HG02981 (cell line): ENCODE measurements around the gene RAB40B.
"Not testable (repeated sequence)": the region's sequence is repeated elsewhere in the genome, so short reads cannot be mapped to it uniquely, and the experiment has no call there.

Experiments
- ATAC-seq: cut with Tn5 transposase; IDR thresholded peaks from one replicate; pipeline ENCODE4 v1.9.1; 2021; ENCODE audit warnings: mild to moderate bottlenecking, moderate library complexity; ENCODE audit not compliant: unreplicated experiment

The RAB40B gene, protein sequence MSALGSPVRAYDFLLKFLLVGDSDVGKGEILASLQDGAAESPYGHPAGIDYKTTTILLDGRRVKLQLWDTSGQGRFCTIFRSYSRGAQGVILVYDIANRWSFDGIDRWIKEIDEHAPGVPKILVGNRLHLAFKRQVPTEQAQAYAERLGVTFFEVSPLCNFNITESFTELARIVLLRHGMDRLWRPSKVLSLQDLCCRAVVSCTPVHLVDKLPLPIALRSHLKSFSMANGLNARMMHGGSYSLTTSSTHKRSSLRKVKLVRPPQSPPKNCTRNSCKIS

DNA sequence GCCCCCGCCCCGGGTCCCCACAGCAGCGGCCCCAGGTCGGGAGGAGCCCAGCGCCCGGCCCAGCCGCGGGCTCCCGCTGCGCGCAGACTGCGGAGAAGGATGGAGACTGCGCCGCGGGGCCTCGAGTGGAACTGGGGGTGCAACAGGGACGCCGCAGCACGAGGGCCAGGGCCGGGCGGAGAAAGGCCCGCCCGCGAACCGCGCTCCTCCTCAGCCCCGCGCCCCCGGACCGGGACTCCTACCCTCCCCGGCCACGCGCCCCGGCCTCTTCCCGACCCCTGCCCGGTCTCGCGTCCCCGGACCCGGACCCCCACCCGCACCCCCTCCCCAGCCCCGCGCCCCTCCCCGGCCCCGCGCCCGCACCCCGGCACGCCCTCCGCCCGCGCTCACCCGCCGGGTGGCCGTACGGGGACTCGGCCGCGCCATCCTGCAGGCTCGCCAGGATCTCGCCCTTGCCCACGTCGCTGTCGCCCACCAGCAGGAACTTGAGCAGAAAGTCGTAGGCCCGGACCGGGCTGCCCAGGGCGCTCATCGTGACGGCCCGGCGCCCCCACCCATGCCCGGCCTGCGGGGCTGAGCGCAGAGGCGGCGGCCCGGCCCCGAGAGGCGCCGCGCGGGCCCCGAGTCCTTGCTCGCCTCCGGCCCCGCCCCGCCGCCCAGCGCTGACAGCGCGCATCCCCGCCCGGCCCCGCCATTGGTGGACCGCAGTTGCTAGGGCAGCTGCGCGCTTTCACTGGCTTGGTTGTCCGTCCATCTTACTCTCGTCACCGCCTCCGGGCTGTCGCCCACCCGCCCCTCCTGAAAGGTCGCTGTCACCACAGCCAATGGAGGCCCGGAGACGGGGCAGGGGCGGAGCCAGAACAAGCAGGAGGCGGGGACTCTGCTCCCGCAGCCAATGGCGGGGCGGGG is at the start of gene RAB40B:
RAB40B (minus strand) TSS at position 634 of the 909 bp plus-strand sequence; CDS start at position 532, 102 bp downstream.
- peak; percentile 96 for ATAC-seq

DNA sequence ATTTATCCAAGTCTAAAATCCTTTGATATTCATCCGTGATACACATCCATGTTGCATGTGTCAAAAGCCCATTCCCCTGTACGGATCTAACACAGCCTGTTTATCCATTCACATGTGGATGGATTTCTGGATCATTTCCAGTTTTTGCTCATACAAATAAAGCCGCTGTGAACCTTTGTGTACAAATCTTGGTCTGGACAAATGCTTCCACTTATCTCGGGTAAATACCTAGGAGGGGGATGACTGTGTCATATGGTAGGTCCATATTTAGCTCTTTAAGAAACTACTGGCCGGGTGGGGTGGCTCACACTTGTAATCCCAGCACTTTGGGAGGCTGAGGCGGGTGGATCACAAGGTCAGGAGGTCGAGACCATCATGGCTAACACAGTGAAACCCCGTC is 47.0 kb upstream of the RAB40B start:
- no peak for ATAC-seq

DNA sequence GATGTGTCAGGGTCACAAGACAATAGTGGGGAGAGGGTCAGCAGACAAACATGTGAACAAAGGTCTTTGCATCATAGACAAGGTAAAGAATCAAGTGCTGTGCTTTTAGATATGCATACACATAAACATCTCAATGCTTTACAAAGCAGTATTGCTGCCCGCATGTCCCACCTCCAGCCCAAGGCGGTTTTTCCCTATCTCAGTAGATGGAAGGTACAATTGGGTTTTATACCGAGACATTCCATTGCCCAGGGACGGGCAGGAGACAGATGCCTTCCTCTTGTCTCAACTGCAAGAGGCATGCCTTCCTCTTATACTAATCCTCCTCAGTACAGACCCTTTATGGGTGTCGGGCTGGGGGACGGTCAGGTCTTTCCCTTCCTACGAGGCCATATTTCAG is 46.2 kb upstream of the RAB40B start:
- not testable (repeated sequence) for ATAC-seq

DNA sequence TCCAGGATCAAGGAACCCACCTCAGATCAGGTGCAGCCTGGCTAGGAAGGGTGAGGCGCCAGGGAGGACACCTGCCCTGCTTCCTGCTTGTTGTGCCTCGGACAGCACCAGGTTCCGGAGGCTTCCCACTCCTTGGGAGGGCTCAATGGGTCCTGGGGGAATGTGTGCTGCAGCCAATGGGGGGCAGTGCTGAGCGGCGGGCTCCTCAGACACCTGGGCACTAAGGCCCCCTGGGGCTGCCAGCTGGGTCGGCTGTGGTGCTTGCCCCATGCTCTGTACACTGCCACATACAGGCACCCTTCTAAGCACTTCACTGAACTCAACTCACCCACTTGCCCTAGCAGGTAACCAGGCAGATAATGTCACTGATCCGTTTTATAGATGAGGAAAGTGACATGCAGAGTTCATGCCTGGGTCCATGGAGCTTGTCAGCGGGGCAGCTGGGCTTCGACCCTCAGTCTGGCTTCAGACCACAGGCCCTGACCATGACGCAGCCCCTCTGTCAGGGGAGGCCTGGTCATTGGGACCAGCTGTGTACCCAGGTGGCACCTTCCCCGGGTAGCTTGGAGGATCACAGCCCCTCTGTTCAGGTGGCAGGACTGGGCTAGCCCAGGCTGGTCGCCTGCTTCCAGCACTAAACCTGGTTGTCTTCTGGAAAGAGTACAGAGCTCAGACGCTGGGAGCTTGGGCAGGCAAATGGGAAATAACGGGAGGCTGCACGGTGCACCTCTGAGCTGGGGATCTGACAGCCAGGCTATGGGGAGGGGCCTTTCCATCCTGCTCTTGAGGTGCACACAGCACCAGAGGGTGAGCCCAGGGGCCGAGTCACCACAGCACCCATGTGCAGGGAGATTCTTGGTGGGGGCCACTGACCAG is 45.1 kb upstream of the RAB40B start:
- ATAC-seq = no peak

DNA sequence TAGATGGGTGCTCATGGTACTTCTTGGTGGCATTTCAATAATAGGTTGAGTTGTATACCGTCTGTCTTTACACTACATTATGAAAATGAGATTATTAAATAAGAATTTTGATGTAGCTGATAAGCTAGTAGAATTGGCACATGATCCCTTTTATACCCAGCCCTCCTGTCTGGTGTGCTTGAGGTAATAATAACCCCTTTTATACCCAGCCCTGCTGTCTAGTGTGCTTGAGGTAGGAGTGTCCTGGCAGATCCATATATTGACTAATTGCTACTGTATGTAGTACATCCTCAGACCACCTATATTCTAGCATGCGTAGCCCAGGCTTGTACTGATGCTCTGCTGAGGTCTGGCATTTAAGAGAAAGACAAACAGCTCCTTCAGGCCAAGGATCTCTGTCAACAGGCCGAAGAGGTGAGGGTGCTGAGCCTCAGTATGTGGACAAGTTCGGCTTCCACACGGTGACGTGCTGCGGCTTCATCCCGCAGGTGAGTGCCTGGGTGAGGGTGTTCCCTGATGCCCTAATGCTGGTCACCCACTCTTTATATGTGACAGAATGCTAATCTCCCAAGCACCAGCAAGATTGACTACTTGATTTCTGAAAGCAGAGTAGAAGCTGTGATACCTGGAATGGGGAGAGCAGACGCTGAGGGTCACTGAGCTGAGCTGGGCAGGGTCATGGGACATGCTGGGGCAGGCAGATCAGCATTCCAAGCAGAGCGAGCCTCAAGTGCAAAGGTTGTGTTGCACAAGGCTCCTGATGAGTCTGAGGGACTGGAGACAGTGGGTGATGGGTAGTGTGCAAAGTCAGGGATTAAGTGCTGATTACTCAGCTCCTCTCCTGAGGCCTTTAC is 42.6 kb upstream of the RAB40B start:
- ATAC-seq = no peak

DNA sequence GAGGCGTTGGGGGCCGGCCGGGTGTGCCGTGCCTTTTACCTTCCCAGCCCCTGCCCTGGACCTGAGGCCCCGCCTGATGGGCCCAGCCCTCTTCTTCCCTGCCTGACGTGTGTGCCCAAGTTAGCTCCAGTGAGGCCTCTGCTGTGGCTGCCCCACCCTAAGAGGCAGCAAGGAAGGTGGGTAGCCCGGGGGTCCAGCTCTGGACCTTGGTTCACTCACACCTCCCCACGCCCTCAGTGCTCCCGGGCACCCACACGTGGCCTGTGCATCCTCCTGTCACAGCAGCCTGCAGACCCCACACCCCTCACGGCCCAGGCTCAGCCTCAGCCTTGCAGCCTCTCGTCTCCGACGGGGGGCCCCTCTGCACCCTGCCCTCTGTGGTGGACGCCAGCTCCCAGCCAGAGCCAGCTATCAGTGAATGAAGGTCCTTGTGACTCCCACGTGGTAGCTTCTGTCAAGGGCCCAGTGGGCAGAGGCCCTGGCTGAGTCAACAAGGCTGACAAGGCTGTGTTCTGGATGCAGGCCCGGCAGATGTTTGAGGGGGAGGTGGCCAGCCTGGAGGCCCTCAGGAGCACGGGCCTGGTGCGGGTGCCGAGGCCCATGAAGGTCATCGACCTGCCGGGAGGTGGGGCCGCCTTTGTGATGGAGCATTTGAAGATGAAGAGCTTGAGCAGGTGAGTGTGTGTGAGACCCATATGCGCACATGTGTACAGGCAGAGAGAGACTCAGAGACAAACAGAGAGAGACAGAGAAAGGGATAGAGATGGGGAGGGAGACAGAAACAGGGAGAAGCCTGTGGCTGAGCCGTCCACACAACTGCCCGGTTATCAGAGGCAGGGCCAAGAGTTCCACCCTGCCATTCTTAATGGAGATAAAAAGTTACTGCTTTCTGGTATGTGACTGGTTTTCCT is 39.7 kb upstream of the RAB40B start:
- ATAC-seq = no peak

DNA sequence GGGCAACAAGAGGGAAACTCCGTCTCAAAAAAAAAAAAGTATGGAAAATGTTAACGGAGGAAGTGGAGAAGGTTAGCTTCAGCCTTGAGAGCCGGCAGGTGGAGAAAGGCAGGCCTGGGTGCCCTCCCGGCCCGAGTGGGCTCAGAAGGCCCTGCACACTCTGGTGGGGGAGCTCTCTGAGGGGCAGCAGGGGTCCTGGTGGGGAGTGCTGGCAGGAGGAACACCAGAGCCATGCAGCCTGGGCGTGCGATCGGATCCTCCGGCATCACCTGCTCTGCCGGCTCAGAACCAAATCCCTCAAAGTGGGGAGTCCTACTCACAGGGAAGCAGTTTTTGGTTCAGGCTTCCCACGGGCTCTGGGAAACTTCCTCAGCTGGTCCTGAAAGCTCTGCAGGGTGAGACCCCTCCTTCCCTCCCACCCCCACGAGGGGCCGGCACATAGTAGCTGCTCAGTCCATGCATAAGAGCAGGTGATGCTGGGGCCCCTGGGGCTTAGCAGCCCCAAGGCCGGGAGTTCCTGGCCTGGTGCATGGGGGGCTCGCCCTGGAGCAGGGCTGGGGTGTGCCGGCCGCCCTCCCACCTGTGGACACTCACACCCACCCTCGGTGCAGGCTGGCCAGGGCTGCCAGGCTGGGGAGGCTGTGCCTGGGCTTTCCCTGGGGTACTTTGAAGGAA is 38.1 kb upstream of the RAB40B start:
- ATAC-seq = no peak

DNA sequence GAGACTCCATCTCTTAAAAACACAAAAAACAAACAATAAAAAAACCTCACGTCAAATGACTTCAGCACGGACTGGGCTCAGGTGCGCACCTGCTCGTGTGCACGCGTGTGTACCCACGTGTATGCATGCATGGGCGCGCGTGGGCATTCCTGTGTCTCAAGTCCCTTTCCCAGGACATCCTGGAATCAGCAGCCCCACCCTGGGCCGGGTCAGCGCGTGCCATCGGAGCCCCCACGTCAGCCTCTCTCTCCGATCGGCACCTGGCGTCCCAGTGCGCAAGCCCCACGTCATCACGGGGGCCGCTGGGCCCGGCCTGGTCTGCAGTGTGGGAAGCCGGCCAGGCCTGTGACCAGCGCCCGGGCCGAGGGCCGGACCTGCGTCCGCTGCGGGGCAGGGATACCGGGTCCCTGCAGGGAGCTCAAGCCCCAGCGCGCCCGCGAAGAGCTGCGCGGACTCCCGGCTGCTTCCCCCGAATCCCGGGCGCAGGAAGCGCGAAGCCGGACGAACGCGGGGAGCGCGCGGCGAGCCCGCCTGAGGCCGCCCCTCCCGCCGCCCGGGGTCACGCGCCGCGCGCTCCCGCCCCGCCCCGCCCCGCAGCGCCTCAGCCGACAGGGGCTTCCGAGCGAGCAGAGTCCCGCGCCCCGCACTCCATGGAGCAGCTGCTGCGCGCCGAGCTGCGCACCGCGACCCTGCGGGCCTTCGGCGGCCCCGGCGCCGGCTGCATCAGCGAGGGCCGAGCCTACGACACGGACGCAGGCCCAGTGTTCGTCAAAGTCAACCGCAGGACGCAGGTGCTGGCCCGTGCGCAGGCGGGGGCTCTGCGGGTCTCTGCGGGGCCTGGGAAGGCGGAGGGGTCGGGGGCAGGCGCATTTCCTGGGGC is 36.7 kb upstream of the RAB40B start, which contains the start of gene FN3K:
FN3K (plus strand) TSS at position 629 of the 880 bp plus-strand sequence; CDS start at position 651, 22 bp downstream.
- no peak for ATAC-seq

DNA sequence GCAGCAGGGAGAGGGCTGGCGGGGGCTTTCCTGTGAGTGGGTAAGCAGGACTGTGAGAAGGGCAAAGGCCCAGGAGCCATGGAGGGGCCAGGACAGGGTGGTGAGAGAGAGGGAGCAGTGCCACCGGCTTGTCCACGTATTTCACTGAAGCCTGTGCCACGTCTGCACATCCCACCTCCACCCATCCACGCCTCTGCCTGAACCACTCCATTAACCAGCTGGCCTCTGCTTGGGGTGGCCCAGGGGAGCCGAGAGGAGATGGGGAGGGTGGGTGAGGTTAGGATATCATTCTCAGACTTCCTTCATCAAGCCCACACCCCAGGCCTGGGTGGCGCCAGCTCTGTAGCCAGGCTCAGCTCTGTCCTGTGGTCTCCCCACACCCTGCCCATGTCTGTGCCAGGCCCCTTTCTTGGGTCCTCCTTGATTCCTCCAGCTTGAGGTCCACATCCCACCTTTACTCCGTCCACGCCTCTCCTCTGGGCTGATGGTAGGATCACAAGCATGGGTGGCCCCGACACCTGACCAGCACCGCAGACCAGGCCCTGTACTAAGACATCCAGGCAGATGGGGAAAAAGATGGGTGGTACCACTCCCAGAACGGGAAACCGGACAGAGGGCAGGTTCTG is 33.7 kb upstream of the RAB40B start:
- no peak for ATAC-seq

DNA sequence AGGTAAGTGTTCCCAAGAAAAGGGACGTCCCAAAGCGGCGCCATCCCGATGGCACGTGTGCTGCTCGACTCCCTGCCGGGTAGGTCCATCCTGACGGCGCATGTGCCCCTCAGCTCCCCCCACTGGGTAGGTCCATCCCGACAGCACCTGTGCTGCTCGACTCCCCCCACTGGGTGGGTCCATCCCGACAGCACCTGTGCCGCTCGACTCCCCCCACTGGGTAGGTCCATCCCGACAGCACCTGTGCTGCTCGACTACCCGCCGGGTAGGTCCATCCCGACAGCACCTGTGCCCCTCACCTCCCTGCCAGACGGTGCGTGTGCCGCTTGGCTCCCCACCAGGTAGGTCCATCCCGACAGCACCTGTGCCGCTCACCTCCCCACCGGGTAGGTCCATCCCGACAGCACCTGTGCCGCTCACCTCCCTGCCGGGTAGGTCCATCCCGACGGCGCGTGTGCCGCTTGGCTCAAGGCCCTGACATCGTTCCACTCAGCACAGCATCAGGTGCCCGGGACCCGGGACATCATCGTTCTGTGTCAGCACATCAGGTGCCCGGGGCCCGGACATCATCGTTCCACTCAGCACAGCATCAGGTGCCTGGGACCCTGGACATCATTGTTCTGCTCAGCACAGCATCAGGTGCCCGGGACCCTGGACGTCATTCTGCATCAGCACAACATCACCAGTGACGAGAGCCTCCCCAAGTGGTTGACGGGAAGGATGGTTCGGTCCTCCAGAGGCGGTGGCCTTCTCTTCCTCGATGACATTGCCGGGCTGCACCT is 31.2 kb upstream of the RAB40B start:
- no peak for ATAC-seq

DNA sequence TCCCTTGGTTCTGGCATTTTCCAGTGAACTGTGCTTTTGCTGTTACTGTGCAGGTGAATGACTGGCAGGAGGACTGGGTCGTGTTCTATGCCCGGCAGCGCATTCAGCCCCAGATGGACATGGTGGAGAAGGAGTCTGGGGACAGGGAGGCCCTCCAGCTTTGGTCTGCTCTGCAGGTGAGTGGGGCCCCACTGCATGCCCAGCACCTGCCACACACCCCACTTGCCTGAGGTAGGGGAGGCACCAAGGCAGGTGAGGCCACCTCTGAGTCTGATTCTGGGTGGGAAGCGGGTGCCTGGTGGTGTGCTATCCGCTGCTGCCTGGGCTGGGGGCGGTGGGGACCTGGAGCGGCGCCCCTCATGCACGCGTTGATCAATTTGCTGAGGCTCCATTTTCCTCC is 27.9 kb upstream of the RAB40B start:
- no peak for ATAC-seq

DNA sequence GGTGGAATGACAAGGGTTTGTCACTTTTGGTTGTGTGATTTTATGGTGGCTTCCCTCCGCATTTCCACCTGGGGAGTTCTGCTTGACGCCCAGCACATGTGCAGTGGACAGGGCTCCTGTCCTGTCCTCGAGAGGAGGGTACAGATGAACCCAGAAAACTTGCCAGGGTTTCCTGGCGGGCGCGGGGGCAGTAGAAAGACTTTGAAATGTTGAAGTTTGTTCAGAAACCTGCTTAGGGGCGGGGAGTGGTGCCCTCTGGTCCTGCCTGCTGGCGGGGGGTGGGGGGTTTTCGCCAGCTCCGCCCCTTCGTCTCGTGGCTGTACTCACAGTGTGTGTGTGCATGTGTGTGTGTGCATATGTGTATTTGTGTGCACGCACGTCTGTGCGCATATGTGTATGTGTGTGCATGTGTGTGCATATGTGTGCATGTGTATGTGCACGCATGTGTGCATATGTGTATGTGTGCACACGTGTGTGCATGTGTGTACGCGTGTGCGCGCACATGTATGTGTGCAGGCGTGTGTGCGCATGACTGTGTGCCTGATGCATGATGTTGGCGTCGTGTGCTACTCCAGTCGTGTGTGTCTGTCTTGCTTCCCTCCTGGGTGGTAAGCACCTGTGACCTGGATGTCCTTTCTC is 24.8 kb upstream of the RAB40B start:
- no peak for ATAC-seq

DNA sequence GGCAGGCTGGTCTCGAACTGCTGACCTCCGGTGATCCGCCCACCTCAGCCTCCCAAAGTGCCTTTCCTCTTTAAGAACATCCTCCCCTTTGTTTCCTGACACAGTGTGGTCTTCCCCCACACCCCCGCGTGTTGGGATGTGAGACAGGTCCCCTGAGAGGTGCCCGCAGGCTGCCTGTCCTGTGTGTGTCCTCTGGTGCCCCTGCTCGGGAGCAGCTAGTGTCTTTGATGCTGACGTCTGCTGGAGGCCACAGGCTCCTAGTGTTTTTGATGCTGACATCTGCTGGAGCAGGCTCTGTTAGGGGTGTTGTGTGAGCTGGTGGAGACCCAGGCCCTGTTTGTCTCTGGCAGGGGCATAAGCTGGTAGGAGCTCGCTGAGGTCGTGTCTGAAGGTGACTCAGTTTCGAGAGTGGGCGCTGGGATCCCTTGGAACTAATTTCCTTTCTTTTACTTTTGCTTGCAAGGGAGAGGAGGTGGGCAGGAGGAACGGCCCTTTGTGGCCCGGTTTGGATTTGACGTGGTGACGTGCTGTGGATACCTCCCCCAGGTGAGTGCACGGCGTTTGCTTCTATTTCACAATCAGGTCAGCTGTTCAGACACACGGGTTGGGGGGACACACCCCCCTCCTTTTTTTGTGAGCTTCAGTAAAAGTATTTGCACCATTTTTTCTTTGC is 24.0 kb upstream of the RAB40B start:
- no peak for ATAC-seq

DNA sequence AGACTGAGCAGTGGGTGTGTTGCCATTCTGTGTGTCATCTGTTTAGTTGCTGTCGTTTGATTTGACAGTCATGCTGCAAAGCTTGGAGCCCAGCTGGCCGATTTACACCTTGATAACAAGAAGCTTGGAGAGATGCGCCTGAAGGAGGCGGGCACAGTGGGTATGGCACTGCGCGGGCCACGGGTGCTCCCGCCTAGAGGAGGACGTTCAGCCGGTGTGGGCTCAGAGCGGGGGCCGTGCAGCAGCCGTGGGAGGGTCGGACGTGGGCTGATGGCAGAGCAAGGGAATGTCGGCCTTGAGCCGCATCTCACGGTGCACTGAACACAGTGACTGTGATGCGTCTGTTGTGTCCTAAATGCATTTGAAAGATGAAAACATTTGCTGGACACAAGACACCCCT is 21.7 kb upstream of the RAB40B start:
- no peak for ATAC-seq

DNA sequence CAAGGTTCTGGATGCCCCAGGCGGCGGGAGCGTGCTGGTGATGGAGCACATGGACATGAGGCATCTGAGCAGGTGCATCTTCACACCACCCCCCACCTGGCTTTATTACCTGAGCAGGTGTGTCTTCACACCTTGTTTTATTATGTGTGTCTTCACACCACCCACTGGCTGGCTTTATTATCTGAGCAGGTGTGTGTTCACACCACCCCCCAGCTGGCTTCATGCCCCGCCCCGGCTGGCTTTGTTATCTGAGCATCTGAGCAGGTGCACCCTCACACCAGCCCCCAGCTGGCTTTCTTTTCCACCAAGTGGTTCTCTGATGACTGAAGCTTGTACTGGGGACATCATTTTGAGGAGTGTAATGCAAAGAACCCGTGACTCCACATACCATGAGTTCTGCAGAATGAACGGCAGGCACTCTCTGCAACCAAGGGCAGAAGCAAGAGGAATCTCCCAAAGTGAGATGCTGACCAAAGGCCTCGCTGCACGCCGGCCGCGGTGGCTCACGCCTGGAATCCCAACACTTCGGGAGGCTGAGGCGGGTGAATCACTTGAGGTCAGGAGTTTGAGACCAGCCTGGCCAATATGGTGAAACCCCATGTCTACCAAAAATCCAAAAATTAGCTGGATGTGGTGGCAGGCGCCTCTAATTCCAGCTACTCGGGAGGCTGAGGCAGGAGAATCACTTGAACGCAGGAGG is 20.6 kb upstream of the RAB40B start:
- ATAC-seq = no peak
